NT2/D1 (cell line): ENCODE measurements around the gene CIB4.

Experiments used
- SUZ12 ChIP-seq: IDR thresholded peaks from 2 replicates; pipeline ENCODE4 v1.6.1; 2011; ENCODE audit not compliant: insufficient read length, insufficient read depth; ENCODE audit errors: extremely low read depth
- ZNF274 ChIP-seq: IDR thresholded peaks from 2 replicates; pipeline ENCODE4 v1.6.1; 2011; ENCODE audit warnings: mild to moderate bottlenecking, low read depth, low read length

DNA sequence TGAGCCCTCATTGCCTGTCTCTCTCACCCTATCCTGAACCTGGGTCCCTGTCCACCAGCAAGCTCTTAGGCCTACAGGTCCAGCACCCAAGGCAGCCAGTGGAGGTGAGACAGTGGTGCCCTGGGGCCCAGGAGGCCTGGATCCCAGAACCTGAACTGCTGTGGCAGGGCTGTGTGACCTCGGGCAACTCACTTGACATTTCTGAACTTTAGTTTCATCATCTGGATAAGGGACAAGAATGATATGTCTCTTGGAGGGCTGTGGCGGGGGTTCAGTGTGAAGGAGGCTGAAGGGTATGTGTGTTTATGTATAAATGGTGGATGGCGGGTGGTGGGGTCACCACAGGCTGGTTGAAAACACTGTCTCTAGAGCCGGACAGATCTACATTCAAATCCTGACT lies 10.9 kb downstream of the CIB4 start:
- TF ChIP-seq SUZ12: no peak
- TF ChIP-seq ZNF274: no peak
